Natural killer cell (primary cell): ENCODE results near the gene AGPAT3. TPM values are rescaled to one million over a fixed set of nuclear protein-coding genes. Genes with fewer than 3 reads are reported as not detected.

ENCODE experiments used
- ATAC-seq, 3 donors: fragments of 150-1000 bp in 2 of 3; fragments of 200-7000 bp in 1 of 3; cut with Tn5 transposase; 1 replicate in 1 of 3; 2 replicates in 2 of 3; pipeline ENCODE4 v1.10.0; 2021; ENCODE audit warnings: mild to moderate bottlenecking in 2 of 3, moderate library complexity in 2 of 3
- DNase-seq, 2 donors: peaks; one replicate each; pipeline versions ENCODE4 v3.0.0 to v3.0.0-alpha.2; 2013 to 2021; ENCODE audit warnings: mixed read lengths in 1 of 2
- H3K27ac ChIP-seq: one replicate; pipeline ENCODE4 v1.5.1; 2013; ENCODE audit warnings: mild to moderate bottlenecking, low read length
- H3K27me3 ChIP-seq: one replicate; pipeline ENCODE4 v1.6.1; 2013; ENCODE audit warnings: low read length; ENCODE audit not compliant: control insufficient read depth, insufficient read depth
- H3K36me3 ChIP-seq: one replicate; pipeline ENCODE4 v1.6.1; 2013; ENCODE audit warnings: low read length; ENCODE audit not compliant: control insufficient read depth, insufficient read depth
- H3K4me1 ChIP-seq: one replicate; pipeline ENCODE4 v1.6.1; 2013; ENCODE audit warnings: low read length; ENCODE audit not compliant: control insufficient read depth, insufficient read depth
- H3K4me3 ChIP-seq: one replicate; pipeline ENCODE4 v1.5.1; 2013; ENCODE audit warnings: low read length
- H3K9me3 ChIP-seq: one replicate; pipeline ENCODE4 v1.6.1; 2013; ENCODE audit warnings: low read length; ENCODE audit not compliant: control insufficient read depth, insufficient read depth
- H3K27ac Mint-ChIP-seq, 2 donors: one replicate each; pipeline ENCODE4 v1.8.0; 2022; ENCODE audit warnings: mild to moderate bottlenecking in 2 of 2, mixed read lengths in 2 of 2, moderate library complexity in 1 of 2
- H3K27me3 Mint-ChIP-seq, 2 donors: one replicate each; pipeline ENCODE4 v1.8.0; 2022; ENCODE audit warnings: low read depth in 2 of 2, mixed read lengths in 2 of 2
- H3K36me3 Mint-ChIP-seq: one replicate; pipeline ENCODE4 v1.8.0; 2022; ENCODE audit warnings: mixed read lengths
- H3K4me1 Mint-ChIP-seq, 2 donors: one replicate each; pipeline ENCODE4 v1.8.0; 2022; ENCODE audit warnings: mixed read lengths in 2 of 2
- H3K4me3 Mint-ChIP-seq: one replicate; pipeline ENCODE4 v1.8.0; 2022; ENCODE audit warnings: mild to moderate bottlenecking, moderate library complexity, mixed read lengths
- H3K9me3 Mint-ChIP-seq, 2 donors: one replicate each; pipeline ENCODE4 v1.8.0; 2022; ENCODE audit warnings: mixed read lengths in 2 of 2
- WGBS: methylation state at CpG from one replicate; pipeline ENCODE4 v1.1.7; 2013; ENCODE audit warnings: missing lambda C conversion rate; ENCODE audit not compliant: insufficient coverage; 5-methylcytosine and 5-hydroxymethylcytosine counted together
- intact Hi-C: fragments of 100-400 bp; cut with micrococcal nuclease; formaldehyde crosslinking; loops from one replicate; pipeline ENCODE4 v1.14.2; 2022
- total RNA-seq, 4 donors: library from RNA; stranded (reverse); fragments of 120-200 nt in 1 of 4; gene quantifications; one replicate each; pipeline versions ENCODE4 v1.2.3 to v1.2.4, GENCODE V29; 2013 to 2022
- TF ChIP-seq, protein P1 (sequence below): fragments of 200-600 bp; IDR thresholded peaks from one replicate; pipeline ENCODE4 v1.8.0; 2022; ENCODE audit warnings: antibody characterized with exemption

AGPAT3 gene
- total RNA-seq, 3 donors from 2014 or later (not counting 1 experiment from before 2014, with no cell fraction given): 39.5 to 45.7 (median 42.3) TPM

DNA sequence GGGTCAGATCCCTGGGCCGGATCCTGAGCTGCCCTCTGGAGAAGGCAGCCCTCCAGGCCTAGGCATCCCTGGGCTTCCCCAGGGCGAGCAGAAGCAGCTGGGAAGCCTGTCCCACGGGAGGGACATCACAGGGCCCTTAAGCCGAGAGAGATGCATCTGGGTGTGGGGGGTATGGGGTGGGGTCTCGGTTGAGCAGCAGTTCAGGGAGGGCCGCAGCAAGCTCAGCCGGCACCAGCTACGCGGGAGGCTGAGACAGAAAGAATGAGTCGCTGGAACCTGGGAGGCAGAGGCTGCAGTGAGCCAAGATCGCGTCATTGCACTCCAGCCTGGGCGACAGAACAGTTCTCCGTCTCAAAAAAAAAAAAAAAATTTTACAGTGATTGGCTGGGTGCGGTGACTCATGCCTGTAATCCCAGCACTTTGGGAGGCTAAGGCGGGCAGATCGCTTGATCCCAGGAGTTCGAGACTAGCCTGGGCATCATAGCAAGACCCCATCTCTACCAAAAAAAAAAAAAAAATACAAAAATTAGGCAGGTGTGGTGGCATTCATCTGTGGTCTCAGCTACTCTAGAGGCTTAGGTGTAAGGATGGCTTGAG lies 37.9 kb upstream of the AGPAT3 start:
- H3K36me3 ChIP-seq: no peaks in the 10 kb centered on the region
- Mint-ChIP-seq H3K9me3 (no peaks in the 10 kb centered on the region), H3K4me1 (no peaks in the 10 kb centered on the region), H3K27me3 (peaks cover 3 to 7% of the 10 kb centered on the region in 2 donors), H3K36me3 (no peaks in the 10 kb centered on the region), H3K27ac (no peak overlapping the region), H3K4me3 (no peak overlapping the region)
- no peak overlapping the region for H3K27ac ChIP-seq
- ATAC-seq: no peak
- DNase-seq: no peak
- H3K27me3 ChIP-seq: no peaks in the 10 kb centered on the region
- no peaks in the 10 kb centered on the region for H3K4me1 ChIP-seq
- H3K4me3 ChIP-seq: no peak overlapping the region
- no peaks in the 10 kb centered on the region for H3K9me3 ChIP-seq
- WGBS: 88% methylated on average over 18 of the region's 18 CpGs
- TF ChIP-seq, protein P1, sequence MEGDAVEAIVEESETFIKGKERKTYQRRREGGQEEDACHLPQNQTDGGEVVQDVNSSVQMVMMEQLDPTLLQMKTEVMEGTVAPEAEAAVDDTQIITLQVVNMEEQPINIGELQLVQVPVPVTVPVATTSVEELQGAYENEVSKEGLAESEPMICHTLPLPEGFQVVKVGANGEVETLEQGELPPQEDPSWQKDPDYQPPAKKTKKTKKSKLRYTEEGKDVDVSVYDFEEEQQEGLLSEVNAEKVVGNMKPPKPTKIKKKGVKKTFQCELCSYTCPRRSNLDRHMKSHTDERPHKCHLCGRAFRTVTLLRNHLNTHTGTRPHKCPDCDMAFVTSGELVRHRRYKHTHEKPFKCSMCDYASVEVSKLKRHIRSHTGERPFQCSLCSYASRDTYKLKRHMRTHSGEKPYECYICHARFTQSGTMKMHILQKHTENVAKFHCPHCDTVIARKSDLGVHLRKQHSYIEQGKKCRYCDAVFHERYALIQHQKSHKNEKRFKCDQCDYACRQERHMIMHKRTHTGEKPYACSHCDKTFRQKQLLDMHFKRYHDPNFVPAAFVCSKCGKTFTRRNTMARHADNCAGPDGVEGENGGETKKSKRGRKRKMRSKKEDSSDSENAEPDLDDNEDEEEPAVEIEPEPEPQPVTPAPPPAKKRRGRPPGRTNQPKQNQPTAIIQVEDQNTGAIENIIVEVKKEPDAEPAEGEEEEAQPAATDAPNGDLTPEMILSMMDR: no peak
- intact Hi-C loops: no loop called here

DNA sequence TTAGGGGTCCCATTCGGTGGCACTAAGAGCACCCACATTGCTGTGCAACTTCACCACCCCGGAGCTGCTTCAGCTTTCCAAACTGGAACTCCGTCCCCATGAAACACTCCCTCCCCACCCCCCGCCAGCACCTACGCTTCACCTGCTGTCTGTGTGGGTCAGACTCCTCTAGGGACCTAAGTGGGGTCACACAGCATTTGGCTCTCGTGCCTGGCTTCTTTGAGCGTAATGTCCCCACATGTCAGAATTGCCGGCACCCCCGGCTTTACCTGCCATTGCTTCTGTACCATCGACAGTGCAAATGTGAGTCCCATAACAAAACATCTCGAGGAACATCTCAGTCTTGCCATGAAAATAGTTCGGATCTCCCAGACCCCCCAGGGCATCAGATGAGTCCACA lies 35.9 kb upstream of the AGPAT3 start:
- TF ChIP-seq, protein P1: no peak
- 83% methylated on average over 12 of the region's 12 CpGs for WGBS
- H3K27ac Mint-ChIP-seq: no peak overlapping the region
- DNase-seq: no peak
- H3K36me3 Mint-ChIP-seq: no peaks in the 10 kb centered on the region
- ATAC-seq: no peak
- peaks cover 5% of the 10 kb centered on the region for H3K4me1 ChIP-seq
- intact Hi-C loops: no loop called here
- H3K4me1 Mint-ChIP-seq: peaks cover 0 to 6% of the 10 kb centered on the region in 2 donors
- H3K4me3 Mint-ChIP-seq: no peak overlapping the region
- H3K36me3 ChIP-seq: no peaks in the 10 kb centered on the region
- H3K9me3 Mint-ChIP-seq: no peaks in the 10 kb centered on the region
- H3K27me3 ChIP-seq: no peaks in the 10 kb centered on the region
- peaks cover 9 to 16% of the 10 kb centered on the region in 2 donors for H3K27me3 Mint-ChIP-seq
- H3K9me3 ChIP-seq: peaks cover 4% of the 10 kb centered on the region
- H3K27ac ChIP-seq: no peak overlapping the region
- H3K4me3 ChIP-seq: no peak overlapping the region

DNA sequence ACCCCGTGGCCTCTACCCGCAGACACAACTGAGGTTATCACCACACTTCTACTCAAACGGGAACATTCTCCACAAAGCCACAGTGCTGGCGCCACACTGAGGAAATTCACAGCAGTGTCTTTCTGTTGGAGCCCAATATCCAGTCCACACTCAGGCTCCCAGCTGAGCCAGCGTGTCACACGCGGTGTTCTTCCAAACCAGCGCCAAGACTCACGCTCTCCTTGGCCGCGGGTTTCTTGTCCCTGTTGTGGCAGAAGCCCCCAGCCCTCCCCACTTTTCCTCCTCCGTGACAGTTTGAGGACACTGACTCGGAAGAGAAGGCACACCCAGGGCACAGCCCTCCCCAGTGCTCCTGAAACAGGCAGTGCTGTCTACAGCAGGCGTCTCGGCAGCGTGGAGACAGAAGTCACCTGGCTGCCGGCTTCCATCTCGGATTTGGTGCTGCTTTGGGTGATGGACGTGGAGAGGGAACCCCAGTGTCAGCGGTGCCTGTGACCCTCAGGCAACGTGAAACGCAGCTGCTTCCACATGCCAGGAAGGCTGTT lies 35.4 kb upstream of the AGPAT3 start:
- Mint-ChIP-seq H3K9me3 (no peaks in the 10 kb centered on the region), H3K27me3 (peaks cover 11 to 17% of the 10 kb centered on the region in 2 donors), H3K27ac (no peak overlapping the region), H3K36me3 (no peaks in the 10 kb centered on the region), H3K4me1 (peaks cover 3 to 10% of the 10 kb centered on the region in 2 donors), H3K4me3 (no peak overlapping the region)
- TF ChIP-seq, protein P1: no peak
- H3K36me3 ChIP-seq: no peaks in the 10 kb centered on the region
- H3K9me3 ChIP-seq: peaks cover 4% of the 10 kb centered on the region
- DNase-seq (no peak), ATAC-seq (no peak)
- H3K27ac ChIP-seq: no peak overlapping the region
- intact Hi-C loops: no loop called here
- no peak overlapping the region for H3K4me3 ChIP-seq
- 70% methylated on average over 22 of the region's 22 CpGs for WGBS
- no peaks in the 10 kb centered on the region for H3K27me3 ChIP-seq
- peaks cover 10% of the 10 kb centered on the region for H3K4me1 ChIP-seq

DNA sequence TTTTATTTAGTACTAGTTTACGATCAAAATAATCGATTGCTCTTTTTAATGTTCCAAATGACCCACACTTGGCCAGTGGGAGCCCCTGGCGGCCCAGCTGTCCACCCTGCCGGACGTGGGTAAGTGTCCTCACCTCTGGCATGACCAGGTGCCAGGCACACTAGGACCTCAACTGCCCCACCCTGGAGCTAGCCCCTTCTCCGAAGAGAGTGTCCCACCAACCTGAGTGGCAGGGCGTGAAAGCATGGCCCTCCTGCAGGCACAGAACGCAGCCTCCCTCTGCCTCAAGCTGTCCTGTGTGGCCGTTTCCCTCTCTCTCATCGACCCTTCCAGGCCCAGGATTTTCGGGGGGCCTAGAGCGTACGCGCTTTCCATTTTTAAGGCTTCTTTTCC lies 32.9 kb upstream of the AGPAT3 start:
- no peak overlapping the region for H3K27ac ChIP-seq
- 93% methylated on average over 14 of the region's 14 CpGs for WGBS
- TF ChIP-seq, protein P1: no peak
- peaks cover 25 to 33% of the 10 kb centered on the region in 2 donors for H3K27me3 Mint-ChIP-seq
- H3K4me3 ChIP-seq: no peak overlapping the region
- H3K9me3 Mint-ChIP-seq: no peaks in the 10 kb centered on the region
- H3K36me3 ChIP-seq: no peaks in the 10 kb centered on the region
- H3K9me3 ChIP-seq: peaks cover 4% of the 10 kb centered on the region
- peaks cover 12 to 21% of the 10 kb centered on the region in 2 donors for H3K4me1 Mint-ChIP-seq
- ATAC-seq (no peak), DNase-seq (no peak)
- H3K36me3 Mint-ChIP-seq: no peaks in the 10 kb centered on the region
- no peak overlapping the region for H3K4me3 Mint-ChIP-seq
- peaks cover 23% of the 10 kb centered on the region for H3K4me1 ChIP-seq
- intact Hi-C loops: no loop called here
- H3K27me3 ChIP-seq: peaks cover 12% of the 10 kb centered on the region
- no peak overlapping the region for H3K27ac Mint-ChIP-seq
